ENCODE measurements around the gene PSAP. TPM values are rescaled to one million over a fixed set of nuclear protein-coding genes. Genes with fewer than 3 reads are reported as not detected.

The PSAP gene
- polyA plus RNA-seq, 1 donor from 2014 or later, result 651 TPM

DNA sequence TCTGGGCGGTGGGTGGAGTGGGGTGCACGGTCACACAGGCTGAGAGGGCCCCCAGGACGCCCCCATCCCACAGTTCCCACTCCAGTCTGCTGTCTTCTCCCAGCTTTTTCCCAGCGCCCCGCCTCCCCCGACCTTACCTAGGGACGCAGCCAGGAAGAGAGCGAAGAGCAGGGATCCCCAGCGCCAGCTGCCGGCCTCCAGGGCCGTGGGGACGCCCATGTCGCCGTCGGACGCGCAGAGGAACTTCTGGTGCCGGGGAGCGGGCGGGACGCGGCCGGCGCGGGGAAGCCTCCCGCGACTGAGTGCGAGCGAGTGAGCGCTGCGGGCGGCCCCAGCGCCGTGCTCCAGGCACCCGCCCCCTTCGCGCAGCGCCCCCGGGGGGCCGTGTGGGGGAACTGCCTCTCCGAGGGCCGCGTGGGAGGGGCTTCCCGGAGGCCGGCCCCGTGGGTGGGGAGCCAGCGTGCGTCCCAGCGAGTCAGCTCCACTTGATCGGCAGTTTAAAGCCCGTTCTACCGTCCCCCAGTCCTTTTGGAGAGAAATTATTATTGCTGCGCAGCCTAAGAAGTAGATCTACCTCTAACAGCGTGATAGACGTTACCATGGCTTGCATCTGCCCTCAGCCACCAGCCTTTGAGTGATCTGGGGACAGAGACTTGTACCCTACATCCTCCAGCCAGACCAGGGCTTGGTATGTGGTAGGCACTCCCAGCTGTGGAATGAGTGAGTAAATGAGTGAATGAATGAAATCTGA lies 77.7 kb downstream of the PSAP start, which contains the start of gene VSIR:
TSS of gene VSIR (minus strand) at position 300 of the 751 bp plus-strand sequence. CDS start at position 219, 81 bp downstream.
- H3K27me3 ChIP-seq (ENCODE audit: insufficient read depth, low read depth, low read length), result peaks cover 24% of the 10 kb centered on the region
- H2AFZ ChIP-seq (ENCODE audit: low read depth, low read length), result no peak within 1 kb of the TSS
- no peaks in the 10 kb centered on the region for H4K20me1 ChIP-seq (ENCODE audit: insufficient read depth)
- no peak within 1 kb of the TSS for H3K9ac ChIP-seq (ENCODE audit: low read length)
- H3K4me2 ChIP-seq (ENCODE audit: low read length), result peak within 1 kb of the TSS; percentile 30
- H3K9me3 ChIP-seq (ENCODE audit: low read length), result no peaks in the 10 kb centered on the region
- TF ChIP-seq MXI1 (conservative IDR thresholded peaks at IDR 0.05; ENCODE audit: poor library complexity, severe bottlenecking), result peak; percentile 36
- no peak for TF ChIP-seq EP300 (conservative IDR thresholded peaks at IDR 0.05; ENCODE audit: poor library complexity, severe bottlenecking)
- TF ChIP-seq TAF1 (IDR thresholded peaks at IDR 0.05; ENCODE audit: low read depth), result no peak
- TF ChIP-seq RAD21 (conservative IDR thresholded peaks at IDR 0.05), result peak; percentile 54
- peak; percentile 86 for TF ChIP-seq CTCF (IDR thresholded peaks at IDR 0.05; ENCODE audit: poor library complexity, severe bottlenecking)
- TF ChIP-seq SMC3 (conservative IDR thresholded peaks at IDR 0.05; ENCODE audit: poor library complexity), result peak; percentile 62
- peak within 1 kb of the TSS; percentile 56 for H3K4me3 ChIP-seq (ENCODE audit: low read length)
- no peaks in the 10 kb centered on the region for H3K36me3 ChIP-seq (ENCODE audit: insufficient read depth, low read length)
- no peaks in the 10 kb centered on the region for H3F3A ChIP-seq (ENCODE audit: insufficient read depth, low read length, poor library complexity, severe bottlenecking)
- no peaks in the 10 kb centered on the region for H3K79me2 ChIP-seq (replicated peaks; ENCODE audit: insufficient read depth, low read length)
- H3K9me2 ChIP-seq (ENCODE audit: insufficient read depth, low read length), result no peaks in the 10 kb centered on the region
- no peak within 1 kb of the TSS for H3K27ac ChIP-seq (ENCODE audit: low read length)

- Histone ChIP-seq H3K9me3 (ENCODE audit: low read length) (no peaks in the 10 kb centered on the region), H3K27ac (ENCODE audit: low read length) (no peak overlapping the region), H3K9ac (ENCODE audit: low read length) (no peak overlapping the region), H3F3A (ENCODE audit: insufficient read depth, low read length, poor library complexity, severe bottlenecking) (no peaks in the 10 kb centered on the region), H3K9me2 (ENCODE audit: insufficient read depth, low read length) (no peaks in the 10 kb centered on the region), H3K79me2 (replicated peaks; ENCODE audit: insufficient read depth, low read length) (no peaks in the 10 kb centered on the region), H2AFZ (ENCODE audit: low read depth, low read length) (no peak overlapping the region), H4K20me1 (ENCODE audit: insufficient read depth) (no peaks in the 10 kb centered on the region), H3K36me3 (ENCODE audit: insufficient read depth, low read length) (no peaks in the 10 kb centered on the region), H3K4me2 (ENCODE audit: low read length) (no peak overlapping the region), H3K4me3 (ENCODE audit: low read length) (peak overlapping the region; percentile 56), H3K27me3 (ENCODE audit: insufficient read depth, low read depth, low read length) (peaks cover 24% of the 10 kb centered on the region)
- TF ChIP-seq EZH2 (IDR thresholded peaks at IDR 0.05; ENCODE audit: borderline replicate concordance, insufficient read depth, low read length, poor library complexity, severe bottlenecking) (no peak), POLR2AphosphoS5 (IDR thresholded peaks at IDR 0.05) (no peak), CTCF (IDR thresholded peaks at IDR 0.05; ENCODE audit: poor library complexity, severe bottlenecking) (no peak), EP300 (conservative IDR thresholded peaks at IDR 0.05; ENCODE audit: poor library complexity, severe bottlenecking) (no peak), TAF1 (IDR thresholded peaks at IDR 0.05; ENCODE audit: low read depth) (no peak), MXI1 (conservative IDR thresholded peaks at IDR 0.05; ENCODE audit: poor library complexity, severe bottlenecking) (no peak)
Observed at GRCh38 chr10:71772832-71773220, 78.2 kb downstream of the PSAP start.

All from neural cell (in vitro differentiated cells).